HG03025 (cell line): ENCODE measurements around the gene CTNNA2.

ENCODE experiments used
- ATAC-seq: cut with Tn5 transposase; IDR thresholded peaks from one replicate; pipeline ENCODE4 v1.9.1; 2021; ENCODE audit warnings: mild to moderate bottlenecking, moderate library complexity; ENCODE audit not compliant: unreplicated experiment, low FRiP score

Gene CTNNA2

GRCh38 chr2:80300954-80301353, 788.1 kb downstream of the CTNNA2 start:
- ATAC-seq = no peak

- ATAC-seq = no peak
These were observed 789.1 kb downstream of the CTNNA2 start for GRCh38 chr2:80302001-80302313.

GRCh38 chr2:80302314-80303005, 789.6 kb downstream of the CTNNA2 start:
- no peak for ATAC-seq

- ATAC-seq = no peak
These were observed 790.4 kb downstream of the CTNNA2 start for GRCh38 chr2:80303006-80303908.

- no peak for ATAC-seq
These were observed 791.3 kb downstream of the CTNNA2 start, which contains the start of gene LRRTM1 for GRCh38 chr2:80303909-80304837. Gene LRRTM1 (minus strand): TSS chr2:80304752. CDS start chr2:80303819, 933 bp downstream.

GRCh38 chr2:80311304-80311703, 798.5 kb downstream of the CTNNA2 start:
- no peak for ATAC-seq

- ATAC-seq = no peak
These were observed 799.5 kb downstream of the CTNNA2 start for GRCh38 chr2:80312282-80312839.

GRCh38 chr2:80322311-80322920, 809.6 kb downstream of the CTNNA2 start:
- no peak for ATAC-seq

GRCh38 chr2:80322958-80323357, 810.1 kb downstream of the CTNNA2 start:
- ATAC-seq = no peak

- no peak for ATAC-seq
These were observed 810.8 kb downstream of the CTNNA2 start for GRCh38 chr2:80323610-80324009.

- no peak for ATAC-seq
These were observed 811.7 kb downstream of the CTNNA2 start for GRCh38 chr2:80324525-80324924.

- no peak for ATAC-seq
These were observed 813.4 kb downstream of the CTNNA2 start for GRCh38 chr2:80326214-80326613.

- no peak for ATAC-seq
These were observed 814.0 kb downstream of the CTNNA2 start for GRCh38 chr2:80326861-80327260.

GRCh38 chr2:80328159-80328571, 815.3 kb downstream of the CTNNA2 start:
- no peak for ATAC-seq

GRCh38 chr2:80329491-80329890, 816.6 kb downstream of the CTNNA2 start:
- no peak for ATAC-seq

GRCh38 chr2:80330527-80331450, 817.9 kb downstream of the CTNNA2 start:
- no peak for ATAC-seq

GRCh38 chr2:80333886-80334285, 821.0 kb downstream of the CTNNA2 start:
- no peak for ATAC-seq

- no peak for ATAC-seq
These were observed 822.6 kb downstream of the CTNNA2 start for GRCh38 chr2:80335411-80335810.

- no peak for ATAC-seq
These were observed 825.9 kb downstream of the CTNNA2 start for GRCh38 chr2:80338794-80339193.
